ENCODE results near the gene NXN.
"Not testable (repeated sequence)": the region's sequence is repeated elsewhere in the genome, so short reads cannot be mapped to it uniquely, and the experiment has no call there.

DNA sequence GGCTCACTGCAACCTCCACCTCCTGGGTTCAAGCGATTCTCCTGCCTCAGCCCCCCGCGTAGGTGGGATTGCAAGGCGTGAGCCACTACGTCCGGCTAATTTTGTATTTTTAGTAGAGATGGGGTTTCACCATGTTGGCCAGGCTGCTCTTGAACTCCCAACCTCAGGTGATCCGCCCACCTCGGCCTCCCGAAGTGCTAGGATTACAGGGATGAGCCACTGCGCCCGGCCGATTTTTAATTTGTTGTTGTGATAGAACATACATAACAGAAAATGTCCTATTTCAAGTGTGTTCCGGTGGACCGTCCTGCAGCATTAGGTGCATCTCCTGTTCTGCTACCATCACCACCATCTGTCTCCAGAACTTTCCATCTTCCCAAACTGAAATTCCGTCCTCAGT lies 55.3 kb downstream of the NXN start:
- TF ChIP-seq, protein P1, sequence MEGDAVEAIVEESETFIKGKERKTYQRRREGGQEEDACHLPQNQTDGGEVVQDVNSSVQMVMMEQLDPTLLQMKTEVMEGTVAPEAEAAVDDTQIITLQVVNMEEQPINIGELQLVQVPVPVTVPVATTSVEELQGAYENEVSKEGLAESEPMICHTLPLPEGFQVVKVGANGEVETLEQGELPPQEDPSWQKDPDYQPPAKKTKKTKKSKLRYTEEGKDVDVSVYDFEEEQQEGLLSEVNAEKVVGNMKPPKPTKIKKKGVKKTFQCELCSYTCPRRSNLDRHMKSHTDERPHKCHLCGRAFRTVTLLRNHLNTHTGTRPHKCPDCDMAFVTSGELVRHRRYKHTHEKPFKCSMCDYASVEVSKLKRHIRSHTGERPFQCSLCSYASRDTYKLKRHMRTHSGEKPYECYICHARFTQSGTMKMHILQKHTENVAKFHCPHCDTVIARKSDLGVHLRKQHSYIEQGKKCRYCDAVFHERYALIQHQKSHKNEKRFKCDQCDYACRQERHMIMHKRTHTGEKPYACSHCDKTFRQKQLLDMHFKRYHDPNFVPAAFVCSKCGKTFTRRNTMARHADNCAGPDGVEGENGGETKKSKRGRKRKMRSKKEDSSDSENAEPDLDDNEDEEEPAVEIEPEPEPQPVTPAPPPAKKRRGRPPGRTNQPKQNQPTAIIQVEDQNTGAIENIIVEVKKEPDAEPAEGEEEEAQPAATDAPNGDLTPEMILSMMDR (IDR thresholded peaks at IDR 0.05; ENCODE audit: insufficient read depth, low read length): not testable (repeated sequence)
- TF ChIP-seq GABPA (IDR thresholded peaks at IDR 0.05; ENCODE audit: low read depth); POLR2AphosphoS5 (IDR thresholded peaks at IDR 0.05; ENCODE audit: low read depth); REST (IDR thresholded peaks at IDR 0.05; ENCODE audit: insufficient replicate concordance, low read depth); SPI1 (IDR thresholded peaks at IDR 0.05; ENCODE audit: borderline replicate concordance, low read depth): not testable (repeated sequence)

Data from HL-60 (cell line).